GM18517 (cell line): ENCODE measurements around the gene TNFRSF13B.
"Not testable (repeated sequence)": the region's sequence is repeated elsewhere in the genome, so short reads cannot be mapped to it uniquely, and the experiment has no call there.

Source experiments
- ATAC-seq: cut with Tn5 transposase; IDR thresholded peaks from one replicate; pipeline ENCODE4 v1.9.1; 2021; ENCODE audit warnings: mild to moderate bottlenecking, moderate library complexity; ENCODE audit not compliant: unreplicated experiment

The TNFRSF13B gene

DNA sequence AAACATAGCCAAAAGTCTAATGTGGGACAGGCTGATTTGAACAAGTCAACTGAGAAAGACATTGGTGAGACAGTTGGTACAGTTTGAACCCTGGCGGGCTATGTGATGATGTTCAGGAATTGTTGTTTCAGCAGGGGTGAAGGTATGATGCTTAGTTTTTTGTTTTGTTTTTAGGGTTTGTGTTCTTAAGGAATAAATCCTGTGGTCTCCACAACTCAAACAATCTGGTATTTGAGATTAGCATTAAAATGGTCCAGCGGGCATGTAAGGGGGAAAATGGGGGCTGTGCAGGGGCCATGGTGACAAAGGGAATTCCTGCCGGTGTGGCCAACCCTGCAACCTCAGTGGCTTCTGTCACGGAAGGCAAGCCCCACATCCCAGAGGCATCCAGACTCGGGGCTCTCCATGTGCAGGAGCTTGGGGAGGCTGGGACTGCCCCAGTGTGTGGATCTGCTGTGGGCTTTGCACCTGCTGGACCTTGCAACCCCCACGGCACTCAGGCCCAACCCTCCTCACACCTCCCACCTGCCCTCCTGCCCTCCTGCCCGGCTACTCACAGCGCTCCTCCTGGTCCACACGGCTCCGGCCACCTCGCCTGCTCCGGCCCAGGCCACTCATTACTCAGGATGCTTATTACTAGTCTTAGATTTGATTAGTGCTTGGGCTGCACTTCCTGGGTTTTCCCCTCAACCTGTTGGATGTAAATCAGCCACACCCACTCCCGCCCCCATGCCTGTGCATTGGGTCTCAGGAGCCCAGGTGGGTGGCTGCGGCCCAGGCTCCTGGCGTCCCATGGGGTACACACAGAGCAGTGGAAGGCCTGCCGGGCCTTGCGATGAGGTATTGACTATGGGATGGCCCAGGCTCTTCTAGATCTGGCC, at the start of gene TNFRSF13B:
Gene TNFRSF13B (minus strand): TSS at position 661 of the 881 bp plus-strand sequence. CDS start 43 bp downstream, at position 618.
- no peak for ATAC-seq

GRCh38 chr17:17021194-17021863, 49.4 kb upstream of the TNFRSF13B start:
- ATAC-seq: no peak

- no peak for ATAC-seq
These were observed 48.9 kb upstream of the TNFRSF13B start for GRCh38 chr17:17020821-17021193.

DNA sequence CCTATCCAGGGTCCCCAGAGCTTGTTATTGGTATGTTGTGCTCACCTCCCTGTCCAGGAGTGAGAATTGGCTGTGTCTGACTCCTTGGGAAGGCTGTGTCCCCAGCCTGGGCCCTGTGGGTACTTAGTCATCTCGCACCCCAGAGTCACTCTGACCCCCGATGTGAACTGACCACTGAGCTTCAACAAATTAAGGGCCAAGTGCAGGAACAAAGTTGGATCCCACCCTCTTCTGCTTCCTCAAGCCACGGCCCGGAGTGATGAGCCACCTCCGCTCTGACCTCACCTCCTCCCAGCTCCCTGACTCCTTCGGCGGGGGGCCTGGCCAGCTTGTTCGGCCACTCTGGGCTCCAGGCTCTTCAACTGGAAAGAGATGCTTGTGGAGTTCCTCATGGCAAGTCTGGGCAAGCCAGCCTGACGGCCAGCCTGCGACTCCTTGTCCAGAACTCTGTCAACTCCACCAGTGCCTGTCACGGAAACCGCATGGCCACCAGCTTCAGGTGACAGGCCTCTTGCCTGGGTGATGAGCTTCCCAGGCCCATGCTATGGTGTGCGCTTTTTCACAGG, 48.1 kb upstream of the TNFRSF13B start:
- ATAC-seq: no peak

DNA sequence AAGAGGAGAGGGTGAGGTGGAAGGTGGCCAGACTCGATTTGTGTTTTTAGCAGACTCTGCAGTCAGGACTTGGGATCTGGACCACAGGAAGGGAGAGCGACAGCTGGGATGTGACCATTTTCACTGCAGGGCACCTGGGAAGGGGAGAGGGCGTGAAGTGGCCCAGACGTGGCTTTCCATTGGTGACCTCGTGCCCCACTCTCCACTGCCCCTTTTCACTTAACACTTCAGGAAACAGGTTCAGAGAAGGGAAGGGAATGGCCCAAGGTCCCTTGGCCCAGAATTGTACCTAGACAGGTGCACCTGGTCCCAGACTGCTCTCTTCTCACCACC, 47.5 kb upstream of the TNFRSF13B start:
- no peak for ATAC-seq

DNA sequence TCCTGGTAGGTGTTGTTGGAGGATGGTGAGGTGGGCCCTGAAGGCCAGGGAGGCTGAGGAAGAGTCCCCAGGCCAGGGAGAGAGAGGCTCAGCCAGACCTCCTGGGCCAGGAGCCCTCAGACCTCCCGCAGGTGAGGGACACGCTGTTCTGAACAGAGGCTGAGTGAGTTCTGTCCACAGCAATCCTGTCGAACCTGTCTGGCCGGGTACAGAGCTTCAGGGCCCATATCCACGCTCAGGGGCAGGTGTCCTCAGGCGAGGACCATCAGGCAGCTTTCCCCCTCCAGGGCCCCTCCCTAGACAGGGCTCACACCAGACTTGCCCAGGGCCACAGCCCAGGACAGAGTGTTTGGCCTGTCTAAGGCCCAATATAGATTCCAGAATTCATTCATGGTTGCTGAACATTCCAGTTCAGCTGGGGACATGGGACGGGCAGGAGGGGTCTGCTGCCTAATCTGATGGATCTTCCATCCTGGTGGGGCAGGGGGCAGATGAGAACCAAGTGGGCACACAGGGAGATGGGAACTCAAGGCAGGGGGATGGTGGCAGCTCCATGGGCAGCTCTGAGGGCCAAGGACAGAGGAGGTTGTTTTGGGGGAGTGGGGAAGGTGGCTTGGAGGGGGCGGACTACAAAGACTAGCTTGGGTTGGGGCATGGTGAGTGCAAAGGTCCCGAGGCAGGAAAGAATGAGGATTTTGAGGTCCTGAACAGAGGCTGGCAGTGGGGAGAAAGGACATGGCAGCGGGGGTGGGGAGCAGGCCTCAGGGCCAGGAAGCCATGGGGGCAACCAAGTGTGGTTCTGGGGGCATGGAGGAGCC, 46.9 kb upstream of the TNFRSF13B start:
- no peak for ATAC-seq

- ATAC-seq: no peak
These were observed 46.1 kb upstream of the TNFRSF13B start for GRCh38 chr17:17018021-17018441.

DNA sequence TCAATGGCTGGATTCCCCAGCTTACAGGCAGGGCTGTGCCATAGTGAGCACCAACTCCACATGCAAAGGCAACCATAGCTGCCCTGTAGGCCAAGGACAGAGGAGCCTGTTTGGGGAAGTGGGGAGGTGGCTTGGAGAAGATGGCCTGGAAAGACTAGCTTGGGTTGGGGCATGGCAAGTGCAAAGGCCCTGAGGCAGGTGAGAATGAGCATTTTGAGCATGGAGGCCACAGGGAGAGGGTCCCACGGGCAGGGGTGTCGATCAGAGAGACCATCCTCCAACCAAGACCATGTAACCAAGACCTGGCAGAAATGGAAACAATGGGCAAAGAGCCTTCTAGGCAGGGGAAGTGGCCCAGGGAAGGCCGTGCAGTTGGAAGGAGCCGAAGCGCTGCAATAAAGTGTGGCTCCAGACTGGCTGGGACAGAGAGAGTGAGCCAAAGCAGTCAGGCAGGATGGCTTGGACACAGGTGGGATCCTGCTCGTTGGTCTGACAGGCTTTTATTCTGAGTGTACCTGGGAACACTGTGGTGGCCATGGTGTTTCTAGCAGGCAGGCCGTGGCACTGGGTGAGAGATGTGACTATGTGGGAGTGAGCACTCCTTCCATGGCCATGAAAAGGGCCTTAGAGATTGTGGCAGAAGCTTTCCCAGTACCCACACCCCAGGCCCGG, 45.6 kb upstream of the TNFRSF13B start:
- ATAC-seq: no peak

- ATAC-seq: not testable (repeated sequence)
These were observed 44.6 kb upstream of the TNFRSF13B start for GRCh38 chr17:17016199-17017197.

DNA sequence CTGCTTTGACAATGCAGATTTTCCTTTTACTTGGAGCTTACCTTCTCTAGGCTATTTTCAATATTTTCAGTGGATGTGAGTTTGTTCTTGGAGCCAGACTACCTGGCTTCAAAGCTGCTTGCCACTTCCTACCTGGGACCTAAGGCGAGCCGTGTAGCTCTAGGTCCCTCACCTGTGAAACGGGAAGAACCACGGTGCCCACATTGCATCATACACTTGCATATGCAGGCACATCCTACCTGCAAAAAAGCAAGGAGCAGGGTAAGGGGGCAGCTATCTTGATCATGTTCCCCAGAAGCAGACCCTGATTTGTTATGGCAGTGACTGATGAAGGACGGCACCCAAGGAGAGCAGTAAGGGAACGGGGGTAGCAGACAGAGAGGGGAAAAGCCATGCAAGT, 43.3 kb upstream of the TNFRSF13B start:
- no peak for ATAC-seq

DNA sequence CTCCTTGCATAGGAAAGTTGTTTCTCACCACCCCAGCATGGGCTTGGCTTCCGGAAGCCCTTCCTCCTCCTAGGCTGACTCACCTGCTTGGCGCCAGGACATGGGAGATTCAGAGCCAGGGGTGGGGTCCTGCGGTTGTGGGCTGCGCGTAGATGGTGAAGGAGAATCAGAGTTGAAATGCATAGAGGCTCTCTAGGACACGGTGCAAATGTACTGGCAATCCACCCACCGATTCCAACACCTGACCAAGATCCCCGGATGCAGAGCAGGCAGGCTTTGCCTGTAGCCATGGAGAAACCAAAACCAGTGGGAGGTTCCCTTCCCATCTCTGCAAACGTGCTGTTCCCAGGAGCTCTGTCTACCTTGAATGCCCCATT, 42.8 kb upstream of the TNFRSF13B start:
- ATAC-seq: not testable (repeated sequence)

GRCh38 chr17:17013828-17014747, 42.2 kb upstream of the TNFRSF13B start:
- not testable (repeated sequence) for ATAC-seq

- not testable (repeated sequence) for ATAC-seq
These were observed 39.4 kb upstream of the TNFRSF13B start for GRCh38 chr17:17011043-17011907.

DNA sequence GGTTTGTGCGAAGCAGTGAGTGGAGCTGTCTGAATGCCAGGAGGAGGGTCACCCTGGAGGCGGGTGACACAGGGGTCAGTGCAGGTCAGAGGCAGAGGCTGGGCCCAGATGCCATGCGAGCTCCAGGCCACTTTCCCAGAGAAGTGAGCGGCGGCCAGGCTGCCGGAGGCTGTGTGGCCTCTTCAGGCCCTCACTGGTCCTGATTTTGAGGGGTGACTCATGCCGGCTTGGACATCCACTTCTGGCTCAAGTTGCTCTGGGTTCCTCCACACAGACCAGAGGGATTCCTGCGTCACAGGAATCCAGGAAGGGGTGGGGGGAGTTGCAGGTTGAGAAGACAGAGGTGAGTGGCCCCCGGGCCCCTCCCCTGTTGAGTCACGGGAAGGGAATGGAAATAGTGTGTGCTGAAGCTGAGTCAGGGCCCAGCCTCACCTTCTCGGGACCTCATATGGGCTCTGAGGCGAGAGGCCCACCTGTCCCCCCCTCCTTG, 38.7 kb upstream of the TNFRSF13B start:
- not testable (repeated sequence) for ATAC-seq

DNA sequence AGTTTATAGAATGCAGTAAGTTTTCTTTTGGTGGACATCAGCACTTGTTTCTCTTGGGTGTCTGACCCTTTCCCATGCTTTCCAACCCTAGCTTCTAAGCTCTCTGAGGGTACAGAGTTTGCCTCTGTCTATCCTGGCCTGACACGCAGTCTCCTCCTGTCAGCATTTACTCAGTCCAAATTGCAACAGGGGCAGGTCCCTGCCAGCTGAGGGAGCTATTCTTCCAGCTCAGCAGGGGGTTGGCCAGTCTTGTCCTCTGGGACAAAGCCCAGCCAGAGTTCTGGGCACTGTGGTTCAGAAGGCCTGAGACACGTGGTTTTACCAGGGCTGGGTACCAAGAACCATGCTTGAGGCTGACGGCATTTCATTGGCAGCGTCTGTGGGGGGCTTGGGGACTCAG, 38.1 kb upstream of the TNFRSF13B start:
- ATAC-seq: not testable (repeated sequence)

- ATAC-seq: not testable (repeated sequence)
These were observed 36.9 kb upstream of the TNFRSF13B start for GRCh38 chr17:17008621-17009397.
